A673 (cell line): ENCODE results near the gene CHRNA7.

Experiments used
- EZH2 ChIP-seq: fragments of 200-600 bp; sonication (generic); IDR thresholded peaks from 2 replicates; pipeline ENCODE4 v1.6.1; 2017; ENCODE audit warnings: borderline replicate concordance, low read depth, mild to moderate bottlenecking, mixed read lengths, antibody characterized with exemption, low read length; ENCODE audit not compliant: poor library complexity, severe bottlenecking
- TF ChIP-seq, protein P1 (sequence below): fragments of 300-800, 200-600 bp; sonication (generic); conservative IDR thresholded peaks from 2 replicates; pipeline ENCODE4 v1.5.1; 2017; ENCODE audit warnings: low read depth, mild to moderate bottlenecking, antibody characterized with exemption, low read length, moderate library complexity, mixed read lengths

DNA sequence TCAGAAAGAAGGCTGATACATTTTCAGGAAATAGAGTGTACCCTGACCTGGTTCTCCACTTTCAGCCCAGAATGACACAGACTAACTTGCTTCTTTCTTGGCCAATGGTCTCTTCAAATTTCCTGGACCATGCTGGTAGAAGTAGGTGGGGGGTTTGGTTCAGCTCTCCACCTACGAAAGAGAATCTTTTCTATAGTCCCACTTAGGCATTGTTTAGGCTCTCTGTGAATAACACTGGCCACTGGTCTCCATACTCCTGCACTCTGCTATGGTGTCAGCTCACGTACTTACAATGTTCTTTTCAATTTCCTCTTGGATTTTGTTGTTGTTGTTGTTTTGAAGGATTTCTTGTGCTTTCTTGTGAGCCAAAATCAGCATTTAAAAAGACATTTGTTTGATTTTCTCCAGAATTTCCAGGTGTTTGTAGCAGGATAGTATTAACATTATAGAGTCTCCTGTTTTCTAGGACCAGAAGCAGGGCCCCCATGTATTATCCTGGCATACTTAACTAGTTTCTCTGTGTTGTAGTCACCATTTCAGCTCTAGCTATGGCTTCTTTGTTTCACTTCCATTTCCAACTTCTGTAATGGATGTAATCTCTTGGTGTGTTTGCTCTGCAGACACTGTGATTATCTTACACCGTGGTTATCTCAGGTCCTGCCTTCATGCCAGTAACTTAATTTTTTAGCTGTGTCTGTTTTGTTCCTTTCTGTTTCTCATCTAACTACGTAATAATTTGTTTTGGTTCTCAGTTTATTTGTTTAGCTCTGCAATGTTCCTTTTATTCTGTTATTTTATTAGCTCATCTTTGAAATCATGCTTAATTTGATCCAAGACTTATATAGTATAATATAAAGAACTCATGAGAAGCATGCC lies 61.4 kb downstream of the CHRNA7 start:
- TF ChIP-seq, protein P1, sequence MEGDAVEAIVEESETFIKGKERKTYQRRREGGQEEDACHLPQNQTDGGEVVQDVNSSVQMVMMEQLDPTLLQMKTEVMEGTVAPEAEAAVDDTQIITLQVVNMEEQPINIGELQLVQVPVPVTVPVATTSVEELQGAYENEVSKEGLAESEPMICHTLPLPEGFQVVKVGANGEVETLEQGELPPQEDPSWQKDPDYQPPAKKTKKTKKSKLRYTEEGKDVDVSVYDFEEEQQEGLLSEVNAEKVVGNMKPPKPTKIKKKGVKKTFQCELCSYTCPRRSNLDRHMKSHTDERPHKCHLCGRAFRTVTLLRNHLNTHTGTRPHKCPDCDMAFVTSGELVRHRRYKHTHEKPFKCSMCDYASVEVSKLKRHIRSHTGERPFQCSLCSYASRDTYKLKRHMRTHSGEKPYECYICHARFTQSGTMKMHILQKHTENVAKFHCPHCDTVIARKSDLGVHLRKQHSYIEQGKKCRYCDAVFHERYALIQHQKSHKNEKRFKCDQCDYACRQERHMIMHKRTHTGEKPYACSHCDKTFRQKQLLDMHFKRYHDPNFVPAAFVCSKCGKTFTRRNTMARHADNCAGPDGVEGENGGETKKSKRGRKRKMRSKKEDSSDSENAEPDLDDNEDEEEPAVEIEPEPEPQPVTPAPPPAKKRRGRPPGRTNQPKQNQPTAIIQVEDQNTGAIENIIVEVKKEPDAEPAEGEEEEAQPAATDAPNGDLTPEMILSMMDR: no peak
- no peak for TF ChIP-seq EZH2
